GM18498 (cell line): ENCODE data around the gene CNTFR.
"Not testable (repeated sequence)": the region's sequence is repeated elsewhere in the genome, so short reads cannot be mapped to it uniquely, and the experiment has no call there.

Experiments
- ATAC-seq: cut with Tn5 transposase; IDR thresholded peaks from one replicate; pipeline ENCODE4 v1.9.1; 2021; ENCODE audit warnings: mild to moderate bottlenecking, moderate library complexity; ENCODE audit not compliant: unreplicated experiment

Gene CNTFR, protein sequence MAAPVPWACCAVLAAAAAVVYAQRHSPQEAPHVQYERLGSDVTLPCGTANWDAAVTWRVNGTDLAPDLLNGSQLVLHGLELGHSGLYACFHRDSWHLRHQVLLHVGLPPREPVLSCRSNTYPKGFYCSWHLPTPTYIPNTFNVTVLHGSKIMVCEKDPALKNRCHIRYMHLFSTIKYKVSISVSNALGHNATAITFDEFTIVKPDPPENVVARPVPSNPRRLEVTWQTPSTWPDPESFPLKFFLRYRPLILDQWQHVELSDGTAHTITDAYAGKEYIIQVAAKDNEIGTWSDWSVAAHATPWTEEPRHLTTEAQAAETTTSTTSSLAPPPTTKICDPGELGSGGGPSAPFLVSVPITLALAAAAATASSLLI

DNA sequence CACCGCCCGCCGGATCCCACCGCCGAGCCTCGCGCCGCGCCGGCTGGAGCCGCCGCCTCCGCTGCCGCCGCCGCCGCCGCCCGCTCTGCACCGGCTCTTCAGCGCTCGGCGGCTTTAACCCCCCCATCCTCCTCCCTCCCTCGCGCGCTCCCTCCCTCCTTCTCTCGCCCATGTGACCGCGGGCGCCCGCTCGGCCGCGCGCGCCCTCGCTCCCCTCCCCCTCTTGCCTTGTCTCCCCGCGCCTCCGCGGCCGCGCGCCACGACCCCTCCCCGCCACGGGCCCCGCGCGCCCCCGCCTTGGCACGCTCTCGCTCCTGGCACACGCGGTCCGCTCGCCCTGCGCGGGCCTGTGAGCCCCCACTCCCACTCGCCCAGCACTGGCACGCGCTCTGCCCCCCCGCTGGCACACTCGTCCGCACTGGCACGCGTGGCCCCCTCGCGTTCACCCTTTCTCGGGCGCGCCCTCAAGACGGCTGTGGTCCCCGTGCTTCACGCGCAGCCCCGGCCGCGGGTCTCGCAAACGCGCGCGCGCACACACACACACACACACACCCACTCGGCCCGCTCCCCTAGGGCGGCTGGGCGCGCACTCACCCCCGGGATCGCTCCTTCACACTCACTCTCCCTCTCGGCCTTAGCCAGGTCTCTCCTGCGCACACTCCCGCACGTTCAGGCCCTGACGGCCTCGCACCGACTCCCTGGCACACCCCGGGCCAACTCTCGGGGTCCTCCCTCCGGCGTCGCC, at the start of gene CNTFR:
CNTFR (minus strand) TSS at position 89 of the 745 bp plus-strand sequence. CDS start 20,743 bp downstream, outside the sequence.
- no peak for ATAC-seq

DNA sequence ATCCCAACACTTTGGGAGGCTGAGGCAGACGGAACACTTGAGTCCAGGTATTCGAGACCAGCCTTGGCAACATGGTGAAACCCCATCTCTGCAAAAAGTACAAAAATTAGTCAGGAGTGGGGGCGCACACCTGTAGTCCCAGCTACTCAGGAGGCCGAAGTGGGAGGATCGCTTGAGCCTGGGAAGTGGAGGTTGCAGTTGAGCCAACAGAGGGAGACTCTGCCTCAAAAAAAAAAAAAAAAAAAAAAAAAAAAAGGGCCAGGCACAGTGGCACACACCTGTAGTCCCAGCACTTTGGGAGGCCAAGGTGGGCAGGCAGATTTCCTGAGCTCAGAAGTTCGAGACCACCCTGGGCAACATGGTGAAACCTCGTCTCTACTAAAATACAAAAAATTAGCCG, 49.8 kb upstream of the CNTFR start:
- not testable (repeated sequence) for ATAC-seq

DNA sequence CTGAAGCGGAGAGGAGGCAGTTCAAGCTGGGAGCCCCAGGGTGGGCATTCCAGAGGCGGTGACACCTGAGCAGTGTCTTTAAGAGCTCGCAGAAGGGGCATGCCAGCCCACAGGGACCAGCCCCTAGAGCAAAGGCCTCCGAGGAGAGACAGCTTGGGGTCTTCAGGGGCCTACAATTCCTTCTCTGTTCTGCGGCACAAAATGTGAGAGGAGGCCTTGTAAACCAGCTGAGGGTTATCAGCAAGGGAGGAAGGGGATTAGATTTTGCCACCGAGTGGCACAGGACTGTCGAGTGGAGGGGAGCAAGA, 48.6 kb upstream of the CNTFR start:
- ATAC-seq: no peak

DNA sequence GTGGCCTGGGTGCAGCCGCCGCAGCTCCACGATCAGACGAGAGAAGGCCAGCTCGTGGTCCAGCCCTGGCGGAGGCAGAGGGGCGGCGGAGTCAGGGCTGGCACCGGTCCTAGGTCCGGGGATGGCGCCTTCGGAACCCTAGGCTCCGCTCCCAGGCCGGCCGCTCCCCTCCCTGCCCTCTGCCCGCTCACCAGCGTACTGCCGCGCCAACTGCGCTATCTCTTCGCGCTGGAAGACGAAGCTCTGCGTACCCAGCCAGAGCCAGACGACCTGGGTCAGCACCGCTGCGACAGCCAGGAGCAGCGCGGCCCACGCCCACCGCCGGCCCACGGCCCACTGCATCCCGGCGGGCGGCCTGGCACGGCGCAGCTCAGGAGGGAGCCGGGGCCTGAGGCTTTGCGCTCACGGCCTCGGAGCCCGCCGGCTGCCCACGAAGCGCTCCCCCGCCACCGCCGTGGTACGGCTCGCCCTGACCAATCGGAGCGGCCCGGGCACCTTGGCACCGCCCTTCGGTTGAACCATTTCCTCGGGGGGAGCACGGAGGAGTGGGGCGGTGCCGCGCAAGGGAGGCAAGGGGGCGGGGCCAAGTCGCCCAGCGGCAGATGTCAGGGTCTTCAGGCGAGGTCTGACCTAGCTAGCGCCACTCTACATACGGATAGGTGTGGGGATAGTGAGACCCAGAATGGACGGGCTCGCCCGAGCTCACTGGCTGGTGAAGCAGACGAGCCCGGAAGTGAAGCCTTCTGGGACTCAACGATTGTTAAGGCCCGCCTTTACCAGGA, 48.0 kb upstream of the CNTFR start, which contains the start of gene SIGMAR1:
SIGMAR1 (minus strand) TSS at position 432 of the 782 bp plus-strand sequence; CDS start at position 342, 90 bp downstream.
- ATAC-seq: peak; percentile 91

DNA sequence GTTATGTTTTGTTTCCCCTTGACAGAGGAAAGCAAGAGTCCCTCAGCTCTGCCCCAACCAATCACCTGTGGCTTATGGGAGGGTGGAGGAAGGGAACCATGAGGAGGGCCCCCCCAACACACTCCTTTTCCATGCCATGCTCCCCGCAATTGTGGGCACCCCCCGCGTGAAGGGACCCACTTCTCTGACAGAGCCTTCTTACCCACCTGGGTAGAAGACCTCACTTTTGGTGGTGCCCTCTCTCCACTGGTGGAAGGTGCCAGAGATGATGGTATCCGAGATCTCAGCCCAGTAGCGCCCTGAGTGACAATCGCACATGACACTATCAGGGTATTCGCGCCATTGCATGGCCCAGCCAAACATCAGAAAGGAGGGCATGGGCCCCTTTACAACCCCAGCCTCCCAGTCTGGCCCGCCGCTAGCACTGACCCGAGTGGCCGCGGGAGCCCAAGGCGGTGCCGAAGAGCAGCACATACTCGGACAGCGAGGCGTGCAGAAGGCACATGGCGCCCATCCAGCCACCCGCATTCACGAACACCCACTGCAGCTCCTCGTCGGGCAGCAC, 47.3 kb upstream of the CNTFR start:
- ATAC-seq: no peak

DNA sequence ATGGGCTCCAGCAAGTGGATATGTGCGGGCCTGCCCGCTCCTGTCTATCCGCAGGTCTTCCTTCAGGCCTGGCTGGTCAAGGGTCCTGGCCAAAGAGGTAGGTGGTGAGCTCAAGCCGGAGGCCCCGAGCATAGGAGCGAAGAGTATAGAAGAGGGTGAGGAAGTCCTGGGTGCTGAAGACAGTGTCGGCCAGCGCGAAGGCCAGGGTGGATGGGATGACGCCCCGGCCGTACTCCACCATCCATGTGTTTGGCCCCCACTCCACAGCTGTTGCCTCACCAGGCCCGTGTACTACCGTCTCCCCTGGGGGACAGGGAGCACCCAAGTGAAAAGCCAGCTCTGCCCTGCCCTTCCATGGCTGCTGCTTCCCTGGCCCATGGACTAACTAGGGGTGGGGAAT, 46.0 kb upstream of the CNTFR start:
- ATAC-seq: no peak

DNA sequence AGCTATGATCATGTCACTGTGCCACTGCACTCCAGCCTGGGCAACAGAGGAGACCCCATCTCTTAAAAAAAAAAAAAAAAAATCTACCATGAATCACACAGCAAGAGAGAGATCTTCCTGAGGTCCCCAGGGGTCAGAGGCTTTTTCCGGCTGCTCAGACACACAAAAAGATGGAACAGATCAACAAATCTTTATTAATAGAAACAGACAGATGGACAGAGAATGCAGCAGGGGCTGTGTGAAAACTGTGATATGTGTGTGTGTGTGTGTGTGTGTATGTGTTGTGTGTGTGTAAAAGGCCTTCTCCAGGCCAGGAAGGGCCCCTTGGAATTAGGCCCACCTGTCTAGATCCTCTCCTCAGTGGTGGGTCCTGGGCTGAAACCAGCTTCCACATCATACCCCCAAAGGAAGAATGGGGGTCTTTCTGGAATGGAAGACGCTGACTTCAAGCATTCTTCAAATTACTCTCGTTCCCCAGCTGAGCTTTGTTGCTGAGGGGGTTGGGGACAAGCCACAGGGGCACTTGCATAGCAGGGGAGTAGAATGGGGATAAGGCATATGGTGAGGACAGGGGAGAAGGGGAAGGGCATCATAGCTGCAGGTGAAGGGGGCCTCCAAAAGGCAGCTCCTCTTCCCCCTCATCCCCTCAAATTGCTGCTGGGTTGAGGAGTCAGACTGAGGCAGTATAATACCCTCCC, 45.2 kb upstream of the CNTFR start:
- ATAC-seq: no peak

DNA sequence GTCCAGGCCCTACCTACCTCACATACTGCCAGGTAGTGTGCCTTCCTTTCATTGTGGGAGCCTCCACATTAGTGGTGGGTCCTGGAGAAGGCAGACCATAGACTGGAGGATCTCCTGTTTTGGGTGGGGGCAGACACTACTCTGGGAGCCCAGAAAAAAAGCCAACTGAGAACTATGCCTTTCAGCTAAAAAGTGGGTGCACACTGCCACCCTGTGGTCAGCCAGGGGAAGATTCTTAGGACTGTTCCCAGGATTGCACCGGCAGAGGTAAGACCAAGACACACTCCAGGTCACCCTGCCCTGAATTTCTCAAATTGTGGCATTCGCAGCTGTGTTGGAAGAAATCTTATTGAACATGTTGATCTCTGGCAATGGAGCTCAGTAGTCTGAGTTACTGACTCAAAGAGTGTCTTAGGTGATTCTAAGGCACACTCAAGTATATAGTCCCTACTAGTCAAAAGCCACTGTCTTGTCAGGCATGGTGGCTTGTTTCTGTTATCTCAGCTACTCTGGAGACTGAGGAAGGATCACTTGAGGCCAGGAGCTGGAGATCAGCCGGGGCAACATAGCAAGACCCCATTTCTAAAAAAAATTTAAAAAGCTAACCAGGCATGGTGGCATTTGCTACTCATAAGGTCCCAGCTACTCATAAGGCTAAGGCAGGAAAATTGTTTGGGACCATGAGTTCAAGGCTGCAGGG, 44.5 kb upstream of the CNTFR start:
- ATAC-seq: peak; percentile 39

DNA sequence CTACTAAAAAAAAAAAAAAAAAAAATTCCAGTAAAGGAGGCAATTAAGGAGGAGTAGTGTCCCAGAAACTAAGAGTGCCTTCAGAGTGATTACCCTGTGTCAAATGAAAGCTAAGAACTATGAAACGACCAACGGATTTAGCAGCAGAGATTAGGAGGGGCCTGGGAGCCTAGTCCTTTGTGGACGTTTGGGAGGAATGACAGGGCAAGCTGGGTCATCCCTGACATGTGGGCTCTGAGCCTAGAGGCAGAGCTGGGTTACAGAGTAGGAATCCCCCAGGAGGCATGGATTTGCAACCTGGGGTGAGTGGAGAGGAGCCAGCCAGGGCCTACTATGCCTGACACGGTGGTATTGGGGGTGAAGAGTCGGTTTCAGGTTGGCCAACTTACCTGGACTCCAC, 43.6 kb upstream of the CNTFR start:
- no peak for ATAC-seq

DNA sequence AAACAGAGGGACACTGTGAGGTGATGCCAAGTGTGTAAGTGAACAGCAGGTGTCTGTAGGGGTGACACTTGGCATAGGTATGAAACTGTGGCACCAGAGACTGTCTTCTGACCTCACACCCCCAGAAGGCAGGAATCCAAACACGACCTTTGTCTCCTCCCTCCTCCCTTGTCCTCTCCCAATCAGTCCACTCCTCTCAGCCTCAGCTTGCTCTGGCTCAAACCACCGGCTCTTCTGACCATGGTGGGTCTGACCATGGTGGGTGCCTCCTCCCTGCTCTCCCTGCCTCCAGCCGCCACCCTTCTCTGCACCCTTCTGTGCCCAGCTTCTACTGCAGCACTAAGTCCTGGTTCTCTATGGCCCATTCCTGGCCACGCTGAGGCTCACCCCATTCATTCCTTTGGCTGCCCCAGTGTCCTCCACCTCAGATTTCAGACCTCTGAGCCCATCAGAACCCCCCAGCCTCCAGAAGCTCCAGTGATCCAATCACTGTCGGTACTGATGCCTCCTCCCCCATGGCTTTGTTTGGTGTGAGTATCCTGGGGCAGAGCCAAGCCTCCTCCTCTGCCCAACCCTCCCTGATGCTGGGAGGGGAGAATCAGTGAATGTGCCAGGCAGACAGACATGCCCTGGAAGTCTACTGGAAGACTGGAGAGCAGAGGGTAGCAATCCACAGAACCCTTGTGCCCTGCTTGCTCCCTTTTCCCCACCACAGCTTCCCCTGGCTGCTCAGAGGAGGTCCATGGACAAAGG, 41.1 kb upstream of the CNTFR start:
- no peak for ATAC-seq

DNA sequence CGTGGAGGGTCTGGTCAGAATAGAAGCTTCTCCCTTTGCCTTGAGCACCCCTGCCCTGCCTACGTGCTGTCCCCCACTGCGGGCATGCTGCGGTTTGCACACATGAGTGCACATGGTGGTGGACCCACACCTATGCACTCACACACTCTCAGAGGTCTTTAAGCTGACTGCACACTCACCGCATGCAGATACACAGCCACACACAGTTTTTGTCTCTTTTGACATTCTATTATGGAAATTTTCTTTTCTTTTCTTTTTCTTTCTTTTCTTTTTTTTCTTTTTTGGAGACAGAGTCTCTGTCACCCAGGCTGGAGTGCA, 39.9 kb upstream of the CNTFR start:
- no peak for ATAC-seq

DNA sequence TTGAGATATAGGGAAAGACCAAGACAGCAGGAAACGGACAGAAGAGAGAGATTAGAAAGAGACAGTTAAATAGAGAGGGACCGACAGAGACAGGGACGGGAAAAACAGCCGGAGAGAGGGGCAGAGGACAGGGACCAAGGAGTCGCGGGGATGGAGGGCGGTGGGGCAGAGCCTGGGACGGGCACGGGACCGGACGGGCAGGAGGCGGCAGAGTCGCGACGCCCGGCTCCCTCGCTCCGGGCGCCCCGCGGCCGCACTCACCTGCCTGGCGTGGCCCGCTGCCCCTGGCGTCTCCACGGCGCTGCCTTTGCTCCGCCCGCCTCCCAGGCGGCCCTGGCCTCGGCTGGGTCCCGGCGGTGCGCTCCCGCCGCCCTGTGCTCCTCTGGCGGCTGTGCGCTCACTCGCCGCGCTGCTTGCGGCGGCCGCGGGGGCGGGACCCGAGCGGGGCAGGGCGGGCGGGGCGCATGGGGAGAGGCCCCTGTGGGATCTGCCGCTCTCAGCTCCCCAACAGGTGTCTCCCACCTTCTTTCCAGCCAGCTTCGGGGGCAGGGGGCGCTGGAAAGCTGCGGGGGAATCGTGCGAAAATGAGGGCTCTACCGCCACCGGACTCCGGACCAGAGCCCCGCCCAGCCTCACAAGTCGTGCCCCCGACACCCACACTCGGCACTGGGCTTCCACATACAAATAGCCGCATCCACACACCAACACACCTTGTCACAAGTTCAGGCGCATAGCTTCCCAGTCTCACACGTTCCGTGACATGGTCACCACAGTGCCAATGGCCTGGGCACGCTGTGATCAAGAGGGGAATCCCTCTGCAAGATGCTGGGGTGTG, 39.3 kb upstream of the CNTFR start, which contains the start of gene ARID3C:
ARID3C (minus strand) TSS at position 411 of the 835 bp plus-strand sequence. CDS start 1,052 bp downstream, outside the sequence.
- ATAC-seq: peak; percentile 55

DNA sequence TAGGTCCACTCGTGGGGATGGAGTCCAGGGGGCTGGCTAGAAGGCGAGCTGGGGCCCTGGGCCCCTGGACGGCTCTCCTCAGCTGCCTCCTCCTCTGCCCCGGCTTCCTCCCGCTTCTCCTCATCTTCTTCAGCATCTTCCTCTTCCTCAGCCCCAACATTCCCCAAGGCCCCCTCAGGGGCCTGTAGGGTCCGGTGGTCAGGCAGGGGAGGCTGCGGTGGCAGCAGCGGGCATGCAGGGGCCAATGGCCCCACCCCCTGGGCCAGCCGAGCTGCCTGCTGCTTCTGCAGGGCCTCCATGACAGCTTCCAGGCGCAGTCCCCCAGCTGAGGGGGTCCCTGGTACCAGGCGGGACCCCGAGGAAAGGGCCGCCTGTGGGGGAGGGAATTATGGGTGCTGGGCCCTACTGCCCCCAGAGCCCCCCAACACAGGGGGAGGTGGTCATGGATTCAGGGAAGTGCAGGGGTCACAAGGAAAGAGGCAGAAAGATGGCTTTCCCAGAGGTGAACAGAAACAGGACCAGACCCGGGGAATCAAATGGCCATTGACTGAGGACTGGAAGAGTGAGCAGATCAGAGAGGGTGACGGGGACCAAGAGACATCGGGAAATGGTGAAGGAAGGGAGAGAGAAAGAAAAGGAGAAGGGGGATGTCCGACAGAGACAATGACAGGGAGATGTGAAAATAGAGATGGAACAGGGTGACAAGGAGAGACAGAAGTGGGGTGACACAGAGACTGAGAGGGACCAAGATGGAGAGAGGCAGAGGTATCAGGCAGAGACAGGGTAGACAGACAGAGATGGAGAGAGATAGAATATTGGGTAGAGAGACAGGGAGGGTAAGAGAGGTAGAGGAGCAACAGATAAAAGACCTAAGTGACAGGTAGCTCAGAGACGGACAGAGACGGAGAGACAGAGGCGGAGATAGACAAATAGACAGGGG, 38.5 kb upstream of the CNTFR start:
- no peak for ATAC-seq

DNA sequence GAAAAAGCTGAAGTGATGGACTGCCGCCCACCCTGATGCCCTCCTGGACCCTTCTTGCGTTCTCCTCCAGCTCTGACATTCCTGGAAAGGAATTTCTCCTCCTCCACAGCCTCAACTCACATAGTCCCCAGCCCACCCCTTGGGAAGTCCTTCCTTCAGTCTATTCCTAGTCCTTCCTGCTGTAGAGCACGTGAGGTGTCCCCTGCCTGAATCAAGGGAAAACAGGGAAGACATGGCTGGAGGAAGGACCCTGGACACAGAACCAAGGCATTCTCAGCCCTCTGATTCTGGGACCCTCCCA, 35.6 kb upstream of the CNTFR start:
- no peak for ATAC-seq

DNA sequence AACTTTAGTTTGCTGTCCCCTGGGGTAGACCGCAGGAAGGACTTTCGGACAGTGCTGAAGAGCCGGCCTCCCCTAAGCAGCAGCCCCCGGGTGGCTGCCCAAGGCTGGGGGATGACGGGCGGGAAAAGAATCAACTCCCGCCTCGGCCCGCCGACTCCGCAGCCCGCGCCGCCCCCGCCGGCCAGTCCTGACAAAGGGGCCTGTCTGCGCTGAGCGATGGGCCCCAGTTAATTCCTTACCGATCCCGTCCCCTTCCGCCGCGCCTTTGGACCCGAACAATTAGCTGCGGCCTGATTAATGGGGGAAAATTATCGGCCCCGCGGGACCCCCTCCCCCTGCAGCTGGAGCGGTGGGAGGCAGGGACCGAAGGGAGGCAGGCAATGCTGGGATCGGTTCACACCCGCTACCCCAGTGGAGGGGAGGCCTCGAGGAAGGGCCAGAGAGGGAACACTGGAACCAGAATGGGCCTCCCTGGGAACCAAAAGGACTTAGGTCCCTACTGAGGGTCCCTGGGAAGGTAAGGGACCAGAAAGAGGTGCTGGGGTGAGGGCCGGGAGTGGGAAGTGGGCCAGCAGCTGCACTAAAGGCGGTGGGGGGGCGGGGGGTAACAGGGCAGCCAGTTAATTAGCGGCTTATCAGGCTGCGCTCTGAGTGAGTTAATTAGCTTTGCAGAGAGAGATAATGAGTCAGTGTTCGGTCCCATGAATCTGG, 35.1 kb upstream of the CNTFR start:
- no peak for ATAC-seq

DNA sequence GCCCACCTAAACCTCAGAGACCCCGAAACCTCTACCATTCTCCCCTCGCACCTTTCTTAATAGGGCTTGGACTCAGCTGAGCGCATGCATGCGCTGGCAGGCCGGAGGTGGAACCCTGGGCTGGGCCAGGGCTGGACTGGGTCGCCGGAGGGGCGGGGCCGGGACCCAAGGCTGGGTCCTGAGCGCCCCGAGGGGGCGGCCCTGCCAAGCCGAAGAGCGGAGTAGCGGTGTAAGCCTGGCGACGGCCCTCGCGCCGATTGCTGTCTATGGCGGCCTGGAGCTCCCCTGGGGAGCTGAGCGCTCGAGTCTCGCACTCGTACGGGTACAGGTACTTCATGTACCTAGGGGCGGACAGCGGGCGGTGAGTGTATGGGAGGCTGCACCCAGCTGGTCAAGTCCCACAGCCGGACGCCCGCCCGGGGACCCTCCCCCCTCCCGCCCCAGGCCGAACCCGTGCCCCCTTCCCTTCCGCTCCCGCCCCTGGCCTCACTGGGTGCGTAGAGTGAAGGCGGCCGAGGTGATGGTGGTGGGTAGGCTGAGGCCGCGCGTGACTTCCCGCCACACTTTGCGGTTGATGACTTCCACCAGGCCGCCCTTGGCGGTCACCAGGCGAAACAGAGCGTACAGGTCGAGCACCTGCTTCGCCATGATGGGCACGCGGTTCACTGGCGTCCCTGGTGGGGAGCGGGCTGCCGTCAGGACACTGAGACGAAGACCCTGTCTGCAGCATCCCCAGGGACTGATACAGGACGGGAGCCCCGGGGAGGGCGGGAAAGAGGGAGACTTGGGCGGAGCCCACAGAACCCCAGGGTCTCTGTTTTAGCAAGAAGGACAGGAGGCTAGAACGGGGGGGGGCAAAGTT, 34.1 kb upstream of the CNTFR start:
- ATAC-seq: no peak
